Esophagus squamous epithelium (tissue), 4 donors: ENCODE measurements around the gene JHY.

Experiments
- CTCF ChIP-seq, 6 experiments: fragments of 450-650 bp in 4 of 6; fragments of 200-600 bp in 2 of 6; sonication (generic) in 2 of 6; IDR thresholded peaks; one replicate each; pipeline ENCODE4 v1.5.1; 2016 to 2019; ENCODE audit warnings: antibody characterized with exemption in 6 of 6, mild to moderate bottlenecking in 4 of 6, moderate library complexity in 4 of 6
- POLR2A ChIP-seq, 4 donors: fragments of 450-650 bp; IDR thresholded peaks; one replicate each; pipeline ENCODE4 v1.6.1; 2017; ENCODE audit warnings: antibody characterized with exemption in 4 of 4, mild to moderate bottlenecking in 4 of 4, moderate library complexity in 3 of 4

- TF ChIP-seq POLR2A (IDR thresholded peaks at IDR 0.05) (no peak), CTCF (IDR thresholded peaks at IDR 0.05) (no peak)
Measured at GRCh38 chr11:122852796-122853160, 29.8 kb upstream of the JHY start.
